H1 (cell line): ENCODE results near the gene AGFG2. TPM values are rescaled to one million over a fixed set of nuclear protein-coding genes. Genes with fewer than 3 reads are reported as not detected.

Source experiments
- CTCF ChIA-PET: fragments of 300-600 bp; sonication (Branson Sonifier 250); formaldehyde crosslinking; loops from one replicate; lab custom pipeline; 2021; ENCODE audit not compliant: partially characterized antibody; lab: Charles Lee
- POLR2A ChIA-PET: fragments of 300-600 bp; sonication (Branson Sonifier 250); formaldehyde crosslinking; loops from one replicate; lab custom pipeline; 2021; ENCODE audit warnings: inconsistent platforms; ENCODE audit not compliant: partially characterized antibody; lab: Charles Lee
- DNase-seq, 2 experiments: peaks; one replicate each; pipeline versions ENCODE4 v3.0.0 to v3.0.0-alpha.2; 2010 to 2022; ENCODE audit warnings: low spot score in 2 of 2, low read depth in 1 of 2, mixed read lengths in 1 of 2
- FAIRE-seq: peaks from 2 replicates; lab custom pipeline; 2011; peaks lifted over from hg19 to GRCh38; lab: Jason Lieb, UNC
- H2AFZ ChIP-seq: 2 replicates; pipeline ENCODE4 v1.8.1; 2012; ENCODE audit warnings: low read length, inconsistent platforms
- H2AK5ac ChIP-seq: 2 replicates; pipeline ENCODE4 v1.6.1; 2013; ENCODE audit warnings: low read depth, low read length
- H2BK120ac ChIP-seq: replicated peaks from 2 replicates; pipeline ENCODE3; 2013; ENCODE audit warnings: low read depth, low read length, inconsistent platforms
- H2BK12ac ChIP-seq: 2 replicates; pipeline ENCODE4 v1.6.1; 2013; ENCODE audit warnings: low read depth, low read length
- H2BK15ac ChIP-seq: 2 replicates; pipeline ENCODE4 v1.6.1; 2013; ENCODE audit warnings: low read length
- H2BK20ac ChIP-seq: 2 replicates; pipeline ENCODE4 v1.6.1; 2013; ENCODE audit warnings: low read length
- H2BK5ac ChIP-seq: 2 replicates; pipeline ENCODE4 v1.6.1; 2013; ENCODE audit warnings: low read depth, low read length
- H3K14ac ChIP-seq: 2 replicates; pipeline ENCODE4 v1.6.1; 2013; ENCODE audit warnings: inconsistent platforms; ENCODE audit not compliant: insufficient read length
- H3K18ac ChIP-seq: 2 replicates; pipeline ENCODE4 v1.6.1; 2013; ENCODE audit warnings: low read length; ENCODE audit errors: extremely low read depth
- H3K23ac ChIP-seq: 2 replicates; pipeline ENCODE4 v1.6.1; 2013; ENCODE audit warnings: inconsistent platforms; ENCODE audit not compliant: insufficient read length
- H3K23me2 ChIP-seq: 2 replicates; pipeline ENCODE4 v1.6.1; 2013; ENCODE audit warnings: low read depth, low read length
- H3K27ac ChIP-seq: 2 replicates; pipeline ENCODE4 v1.6.1; 2011; ENCODE audit warnings: low read depth, low read length, inconsistent platforms
- H3K27me3 ChIP-seq, 4 experiments: replicated peaks in 1 of 4; 1 replicate in 1 of 4; 2 replicates in 3 of 4; pipeline versions ENCODE4 v1.6.1 to v1.8.1; 2011 to 2013; ENCODE audit warnings: low read length in 3 of 4, mild to moderate bottlenecking in 3 of 4, inconsistent platforms in 2 of 4, mixed read lengths in 2 of 4, moderate library complexity in 1 of 4; ENCODE audit not compliant: control insufficient read depth in 3 of 4, insufficient read depth in 3 of 4; ENCODE audit errors: extremely low read depth in 1 of 4
- H3K36me3 ChIP-seq, 4 experiments: 2 replicates each; pipeline versions ENCODE4 v1.6.1 to v1.8.1; 2011 to 2013; ENCODE audit warnings: mild to moderate bottlenecking in 4 of 4, low read length in 3 of 4, moderate library complexity in 2 of 4, control low read depth in 1 of 4, inconsistent platforms in 1 of 4; ENCODE audit not compliant: insufficient read depth in 4 of 4, control insufficient read depth in 2 of 4
- H3K4ac ChIP-seq: replicated peaks from 2 replicates; pipeline ENCODE3; 2013; ENCODE audit warnings: low read length, low read depth, mixed read lengths, inconsistent platforms; ENCODE audit not compliant: insufficient read length
- H3K4me1 ChIP-seq, 4 experiments: replicated peaks in 1 of 4; 1 replicate in 1 of 4; 2 replicates in 3 of 4; pipeline versions ENCODE4 v1.6.1 to v1.8.1; 2011 to 2013; ENCODE audit warnings: low read length in 3 of 4, inconsistent platforms in 2 of 4, mixed read lengths in 1 of 4; ENCODE audit not compliant: insufficient read depth in 4 of 4, control insufficient read depth in 3 of 4
- H3K4me2 ChIP-seq, 2 experiments: 2 replicates each; pipeline versions ENCODE4 v1.6.1 to v1.8.1; 2011 to 2013; ENCODE audit warnings: low read depth in 2 of 2, low read length in 2 of 2, control low read depth in 1 of 2, inconsistent platforms in 1 of 2, mild to moderate bottlenecking in 1 of 2; ENCODE audit not compliant: insufficient read depth in 1 of 2
- H3K4me3 ChIP-seq, 4 experiments: fragments of 200-600, 300-600 bp in 1 of 4; sonication (generic), shearing (Covaris generic), sonication (Bioruptor Twin) in 1 of 4; 2 replicates each; pipeline versions ENCODE4 v1.5.1 to v1.8.1; 2011 to 2016; ENCODE audit warnings: low read length in 4 of 4, low read depth in 3 of 4, control low read depth in 2 of 4, inconsistent platforms in 2 of 4, mild to moderate bottlenecking in 2 of 4, mixed read lengths in 1 of 4, moderate library complexity in 1 of 4; ENCODE audit not compliant: insufficient read depth in 2 of 4; ENCODE audit errors: extremely low read depth in 1 of 4
- H3K56ac ChIP-seq: replicated peaks from 2 replicates; pipeline ENCODE3; 2013; ENCODE audit warnings: low read depth, mild to moderate bottlenecking, mixed read lengths, low read length, inconsistent platforms; ENCODE audit not compliant: insufficient read length
- H3K79me1 ChIP-seq: 2 replicates; pipeline ENCODE4 v1.6.1; 2013; ENCODE audit warnings: low read depth, low read length, control low read depth
- H3K79me2 ChIP-seq, 2 experiments: 2 replicates each; pipeline versions ENCODE4 v1.6.1 to v1.8.1; 2012 to 2013; ENCODE audit warnings: low read length in 2 of 2, mild to moderate bottlenecking in 2 of 2, inconsistent platforms in 1 of 2; ENCODE audit not compliant: insufficient read depth in 2 of 2, control insufficient read depth in 1 of 2
- H3K9ac ChIP-seq, 4 experiments: replicated peaks in 1 of 4; 1 replicate in 1 of 4; 2 replicates in 3 of 4; pipeline versions ENCODE4 v1.6.1 to v1.8.1; 2011 to 2013; ENCODE audit warnings: low read depth in 3 of 4, low read length in 3 of 4, control low read depth in 2 of 4, mild to moderate bottlenecking in 2 of 4, moderate library complexity in 2 of 4, inconsistent platforms in 1 of 4; ENCODE audit errors: extremely low read depth in 1 of 4
- H3K9me3 ChIP-seq, 2 experiments: 2 replicates each; pipeline versions ENCODE4 v1.6.1 to v1.8.1; 2012 to 2013; ENCODE audit warnings: mild to moderate bottlenecking in 2 of 2, moderate library complexity in 2 of 2, control low read depth in 1 of 2, inconsistent platforms in 1 of 2, low read depth in 1 of 2, low read length in 1 of 2, mixed read lengths in 1 of 2; ENCODE audit not compliant: insufficient read depth in 2 of 2
- H4K20me1 ChIP-seq, 2 experiments: replicated peaks in 1 of 2; 2 replicates each; pipeline versions ENCODE3 to v1.8.1; 2011 to 2013; ENCODE audit warnings: inconsistent platforms in 2 of 2, low read length in 2 of 2, mild to moderate bottlenecking in 1 of 2; ENCODE audit not compliant: insufficient read depth in 2 of 2, control insufficient read depth in 1 of 2
- H4K5ac ChIP-seq: 2 replicates; pipeline ENCODE4 v1.6.1; 2013; ENCODE audit warnings: low read length, low read depth, mixed read lengths, inconsistent platforms; ENCODE audit not compliant: insufficient read length
- H4K8ac ChIP-seq: 2 replicates; pipeline ENCODE4 v1.8.0; 2013; ENCODE audit warnings: mild to moderate bottlenecking, moderate library complexity, low read length, inconsistent platforms; ENCODE audit not compliant: insufficient read depth; ENCODE audit errors: extremely low read depth
- H4K91ac ChIP-seq: replicated peaks from 2 replicates; pipeline ENCODE3; 2013; ENCODE audit warnings: low read length, mixed read lengths, inconsistent platforms; ENCODE audit not compliant: insufficient read length
- EGR1 ChIP-seq: IDR thresholded peaks from 2 replicates; pipeline ENCODE4 v1.6.1; 2011; ENCODE audit warnings: low read depth, low read length, borderline replicate concordance
- SP4 ChIP-seq: IDR thresholded peaks from 2 replicates; pipeline ENCODE4 v1.6.1; 2012; ENCODE audit warnings: low read length, inconsistent platforms
- YY1 ChIP-seq: IDR thresholded peaks from 2 replicates; pipeline ENCODE4 v1.6.1; 2011; ENCODE audit warnings: low read depth, mild to moderate bottlenecking, low read length
- WGBS, 2 experiments: shearing (Covaris generic) in 1 of 2; methylation state at CpG; one replicate each; pipeline versions ENCODE4 v1.1.6 to v1.1.7; 2013 to 2015; ENCODE audit warnings: low lambda C conversion rate in 2 of 2, mixed read lengths in 2 of 2, inconsistent platforms in 1 of 2, low coverage in 1 of 2, missing lambda C conversion rate in 1 of 2; ENCODE audit not compliant: insufficient replicate concordance in 2 of 2, insufficient coverage in 1 of 2, insufficient read length in 1 of 2; ENCODE audit errors: extremely low coverage in 1 of 2, missing lambda C conversion rate in 1 of 2; 5-methylcytosine and 5-hydroxymethylcytosine counted together
- polyA plus RNA-seq, 7 experiments: library from polyadenylated mRNA; depleted of rRNA in 3 of 7; stranded (reverse) in 5 of 7; unstranded in 2 of 7; fragments of >200 nt in 5 of 7; fragments of 200-250 nt in 2 of 7; gene quantifications; 1 replicate in 5 of 7; 2 replicates in 1 of 7; 4 replicates in 1 of 7; pipeline versions ENCODE4 v1.2.1 to v1.2.3, GENCODE V29; 2011 to 2013; ENCODE audit warnings: missing spikeins in 2 of 7, mixed read lengths in 2 of 7
- total RNA-seq: library from RNA; stranded (reverse); fragmentation: NEBNext Ultra II Directional; extraction: Animal tissue kit (Norgen Biotek cat#: 25700); gene quantifications from 2 replicates; pipeline ENCODE4 v1.2.1, GENCODE V29; 2021

The AGFG2 gene
- total and polyA plus RNA-seq, 2 of the 8 experiments (the other 6 are each of a cell fraction or from before 2014, with no cell fraction given): 7.6 to 11.2 TPM

- ChIA-PET CTCF (interaction anchor here (0.8 to 26.5 kb wide), 6 partner anchors 9 to 78 kb away, joined by 3 to 341 read pairs (median 10); partner anchors contain the start of genes AGFG2 and NYAP1), POLR2A (interaction anchor here (1.2 to 2.7 kb wide), 3 partner anchors 12 to 69 kb away, joined by 3 to 10 read pairs (median 4); partner anchors contain the start of gene TSC22D4)
- peaks cover 2 to 16% (median 4%) of the 10 kb centered on the region in 4 experiments; a peak in 5 of 8 replicates for H3K36me3 ChIP-seq
- H3K79me2 ChIP-seq: peaks cover 0 to 36% of the 10 kb centered on the region in 2 experiments; a peak in 3 of 4 replicates
- peaks cover 2% of the 10 kb centered on the region; the same call in 1 of the 2 replicates for H3K79me1 ChIP-seq
- no peak overlapping the region for H2BK5ac ChIP-seq
- H3K23ac ChIP-seq: no peak overlapping the region
- H3K4ac ChIP-seq: no peak overlapping the region
- H3K4me1 ChIP-seq: peaks cover 5 to 34% (median 20%) of the 10 kb centered on the region in 4 experiments; a peak in 6 of 7 replicates
- no peak overlapping the region for H3K27ac ChIP-seq
- H3K56ac ChIP-seq: no peak overlapping the region
- H2BK120ac ChIP-seq: no peak overlapping the region
- no peak overlapping the region for H4K8ac ChIP-seq
- H3K9ac ChIP-seq: no peak overlapping the region
- no peak overlapping the region for H4K91ac ChIP-seq
- DNase-seq (no peak), FAIRE-seq (no peak)
- no peak overlapping the region for H2AK5ac ChIP-seq
- no peak overlapping the region for H3K14ac ChIP-seq
- H3K9me3 ChIP-seq: no peaks in the 10 kb centered on the region
- no peak overlapping the region for H3K4me3 ChIP-seq
- WGBS, 2 experiments: 86% methylated on average over 2 of the region's 2 CpGs; no CpG with 5 or more reads in 1 of the 2 experiments
- H3K18ac ChIP-seq: no peak overlapping the region
- no peak overlapping the region for H2BK20ac ChIP-seq
- no peak overlapping the region for H3K4me2 ChIP-seq
- H2AFZ ChIP-seq: no peak overlapping the region
- H2BK12ac ChIP-seq: no peak overlapping the region
- no peaks in the 10 kb centered on the region for H4K20me1 ChIP-seq
- no peaks in the 10 kb centered on the region for H3K27me3 ChIP-seq
- no peaks in the 10 kb centered on the region for H3K23me2 ChIP-seq
- no peak overlapping the region for H2BK15ac ChIP-seq
- no peak for TF ChIP-seq YY1
- no peak for TF ChIP-seq SP4
- TF ChIP-seq EGR1: 0 out of 2 replicates have a peak, but pooled peaks have one; percentile 6
- TF ChIP-seq, all 59 proteins: peak for 1
- H4K5ac ChIP-seq: no peak overlapping the region
These were observed 8.9 kb downstream of the AGFG2 start for GRCh38 chr7:100547872-100548271.
